ENCODE data around the gene PACS2. TPM values are rescaled to one million over a fixed set of nuclear protein-coding genes. Genes with fewer than 3 reads are reported as not detected.

Gene PACS2
- total and polyA plus RNA-seq, 2 of the 4 experiments (the other 2 are of a cell fraction) = 15.6 to 32.2 TPM

- Histone ChIP-seq H3K9me3 (ENCODE audit: control insufficient read depth, insufficient read depth, low read length) (no peaks in the 10 kb centered on the region), H2AFZ (replicated peaks; ENCODE audit: low read length, poor library complexity) (peak overlapping the region; percentile 6), H3K23ac (ENCODE audit: low read depth, low read length) (no peak overlapping the region), H3K79me1 (ENCODE audit: low read depth in 1 of 2, low read length in 2 of 2) (peaks cover 16 to 51% of the 10 kb centered on the region in 2 experiments), H4K8ac (ENCODE audit: low read depth in 2 of 2, low read length in 2 of 2) (no peak overlapping the region), H2AK5ac (ENCODE audit: low read depth, low read length) (no peak overlapping the region), H4K20me1 (ENCODE audit: insufficient read depth, low read length) (peaks cover 57% of the 10 kb centered on the region), H3K56ac (ENCODE audit: extremely low read depth, insufficient read depth, low read length) (no peak overlapping the region), H3K9ac (ENCODE audit: low read depth, low read length) (no peak overlapping the region), H3K27me3 (ENCODE audit: control insufficient read depth, insufficient read depth, low read length) (no peaks in the 10 kb centered on the region), H3K9me1 (ENCODE audit: insufficient read depth, low read length) (peaks cover 9% of the 10 kb centered on the region; the same call in 1 of the 2 replicates), H3K36me3 (ENCODE audit: control insufficient read depth, insufficient read depth, low read length) (no peaks in the 10 kb centered on the region; the same call in 1 of the 2 replicates), H4K5ac (ENCODE audit: low read depth, low read length) (no peak overlapping the region), H2BK5ac (ENCODE audit: low read depth, low read length, poor library complexity, severe bottlenecking) (no peak overlapping the region), H3K4me1 (ENCODE audit: control insufficient read depth, insufficient read depth, low read length) (peaks cover 7% of the 10 kb centered on the region), H4K91ac (ENCODE audit: insufficient read depth, low read depth, low read length) (no peak overlapping the region), H3K4me3 (ENCODE audit: insufficient read depth, low read depth, low read length) (no peak overlapping the region), H3K4me2 (ENCODE audit: low read depth, low read length) (no peak overlapping the region; the same call in 1 of the 2 replicates), H2BK120ac (ENCODE audit: low read depth, low read length) (no peak overlapping the region), H3K27ac (ENCODE audit: insufficient read depth, low read length) (no peak overlapping the region), H3K14ac (replicated peaks; ENCODE audit: low read depth, low read length) (no peak overlapping the region), H2BK20ac (ENCODE audit: low read depth, low read length) (no peak overlapping the region), H2AK9ac (replicated peaks; ENCODE audit: low read depth, low read length, poor library complexity) (no peak overlapping the region), H2BK15ac (ENCODE audit: low read depth, low read length) (no peak overlapping the region), H3K4ac (ENCODE audit: low read depth, low read length) (no peak overlapping the region), H3K18ac (ENCODE audit: low read depth, low read length) (no peak overlapping the region)
- WGBS, 2 experiments (ENCODE audit: extremely low coverage in 2 of 2, insufficient read length in 1 of 2) = 64% methylated on average over 12 of the region's 30 CpGs; no CpG with 5 or more reads in 1 of the 2 experiments
- intact Hi-C loops (cut with micrococcal nuclease) = no loop called here
- dilution Hi-C loops (cut with HindIII; ENCODE audit: low sequenced_read_pairs, unreplicated experiment) = no loop called here
- ATAC-seq (ENCODE audit: low read depth) (peak; percentile 40), DNase-seq (no peak)
- ChIA-PET POLR2A (ENCODE audit: unreplicated experiment) (interaction anchor here (0.6 kb wide), 1 partner anchor 304 kb away, joined by 3 read pairs; the partner anchor contains the start of gene CDCA4), CTCF (no interaction called here)
- in situ Hi-C loops (cut with MboI; ENCODE audit: low sequenced_read_pairs) = no loop called here
- TF ChIP-seq USF2 (IDR thresholded peaks at IDR 0.05; ENCODE audit: low read depth, low read length) = no peak
- no peak for TF ChIP-seq ELK1 (IDR thresholded peaks at IDR 0.05; ENCODE audit: borderline replicate concordance, low read depth, low read length)
- no peak for TF ChIP-seq POLR2A (IDR thresholded peaks at IDR 0.05; ENCODE audit: low read depth, low read length)
- TF ChIP-seq RCOR1 (IDR thresholded peaks at IDR 0.05; ENCODE audit: insufficient replicate concordance, low read length) = no peak
- no peak for TF ChIP-seq CHD1 (IDR thresholded peaks at IDR 0.05; ENCODE audit: low read depth, low read length)
- TF ChIP-seq CTCF (conservative IDR thresholded peaks at IDR 0.05; ENCODE audit: low read depth, low read length) = no peak
- no peak for TF ChIP-seq BHLHE40 (IDR thresholded peaks at IDR 0.05; ENCODE audit: low read depth, low read length)
- no peak for TF ChIP-seq MAZ (IDR thresholded peaks at IDR 0.05; ENCODE audit: borderline replicate concordance, low read depth, low read length)
- no peak for TF ChIP-seq CEBPB (IDR thresholded peaks at IDR 0.05; ENCODE audit: low read depth, low read length)
- TF ChIP-seq MAFK (IDR thresholded peaks at IDR 0.05; ENCODE audit: low read depth, low read length) = no peak
- no peak for TF ChIP-seq FOS (IDR thresholded peaks at IDR 0.05; ENCODE audit: low read depth, low read length)
- TF ChIP-seq MXI1 (IDR thresholded peaks at IDR 0.05; ENCODE audit: borderline replicate concordance, low read depth, low read length) = no peak
- TF ChIP-seq NFE2L2 (IDR thresholded peaks at IDR 0.05; ENCODE audit: low read depth, low read length) = no peak
- TF ChIP-seq SMC3 (IDR thresholded peaks at IDR 0.05; ENCODE audit: low read depth, low read length) = no peak
- no peak for TF ChIP-seq RFX5 (IDR thresholded peaks at IDR 0.05; ENCODE audit: low read depth, low read length)
- no peak for TF ChIP-seq RAD21 (IDR thresholded peaks at IDR 0.05; ENCODE audit: low read length)
- BruUV-seq (replicated peaks) = no TSS peak
Observed at GRCh38 chr14:105324080-105324778, 9.7 kb downstream of the PACS2 start.

Measured in IMR-90 (cell line).